SU-DHL-6 (cell line): ENCODE results near the gene DOCK6.

Experiments
- CTCF ChIP-seq: fragments of 200-600 bp; sonication (generic); IDR thresholded peaks from one replicate; pipeline ENCODE4 v1.5.1; 2017; ENCODE audit warnings: antibody characterized with exemption, mild to moderate bottlenecking, low read length, moderate library complexity; ENCODE audit not compliant: insufficient read depth, poor library complexity, severe bottlenecking
- EZH2phosphoT487 ChIP-seq: fragments of 200-600 bp; sonication (generic), shearing (Covaris generic); conservative IDR thresholded peaks from 2 replicates; pipeline ENCODE4 v1.6.1; 2018; ENCODE audit warnings: mild to moderate bottlenecking, antibody characterized with exemption, low read length, moderate library complexity, mixed read lengths

GRCh38 chr19:11190501-11190900 is 71.8 kb downstream of the DOCK6 start:
- TF ChIP-seq EZH2phosphoT487 (no peak), CTCF (no peak)
